Esophagus muscularis mucosa (tissue), 4 donors: ENCODE results near the gene CDH10. TPM values are rescaled to one million over a fixed set of nuclear protein-coding genes. Genes with fewer than 3 reads are reported as not detected.

ENCODE experiments used
- DNase-seq: peaks from one replicate; pipeline ENCODE4 v3.0.0-alpha.2; 2017; ENCODE audit errors: extremely low spot score
- H3K27ac ChIP-seq, 4 donors: fragments of 200-600 bp; sonication (generic); replicated peaks in 1 of 4; 1 replicate in 3 of 4; 2 replicates in 1 of 4; pipeline ENCODE4 v1.5.1; 2016 to 2019; ENCODE audit warnings: mild to moderate bottlenecking in 1 of 4
- H3K27me3 ChIP-seq, 4 donors: fragments of 200-600 bp; sonication (generic); one replicate each; pipeline versions ENCODE4 v1.5.1 to v1.6.0; 2016 to 2019
- H3K36me3 ChIP-seq, 4 donors: fragments of 200-600 bp; sonication (generic); one replicate each; pipeline ENCODE4 v1.5.1; 2016 to 2019
- H3K4me1 ChIP-seq, 4 donors: fragments of 200-600 bp; sonication (generic); one replicate each; pipeline ENCODE4 v1.5.1; 2016 to 2019
- H3K4me3 ChIP-seq, 4 donors: fragments of 200-600 bp; sonication (generic); 1 replicate in 2 of 4; 2 replicates in 2 of 4; pipeline ENCODE4 v1.5.1; 2016 to 2019; ENCODE audit warnings: mild to moderate bottlenecking in 4 of 4, moderate library complexity in 1 of 4
- H3K9me3 ChIP-seq, 4 donors: fragments of 200-600 bp; sonication (generic); 1 replicate in 3 of 4; 2 replicates in 1 of 4; pipeline ENCODE4 v1.5.1; 2016 to 2019
- CTCF ChIP-seq, 3 experiments: fragments of 200-600 bp in 2 of 3; fragments of 450-650 bp in 1 of 3; sonication (generic) in 2 of 3; IDR thresholded peaks; one replicate each; pipeline ENCODE4 v1.5.1; 2017 to 2019; ENCODE audit warnings: antibody characterized with exemption in 3 of 3, mild to moderate bottlenecking in 2 of 3, moderate library complexity in 1 of 3
- EP300 ChIP-seq: sonication (generic); formaldehyde crosslinking; IDR thresholded peaks from one replicate; pipeline ENCODE4 v1.6.1; 2017; ENCODE audit warnings: antibody characterized with exemption
- POLR2A ChIP-seq: fragments of 450-650 bp; IDR thresholded peaks from one replicate; pipeline ENCODE4 v1.6.1; 2017; ENCODE audit warnings: antibody characterized with exemption, moderate library complexity, mild to moderate bottlenecking, low read depth
- POLR2AphosphoS5 ChIP-seq, 2 donors: sonication (generic); formaldehyde crosslinking; IDR thresholded peaks; one replicate each; pipeline ENCODE4 v1.6.1; 2017; ENCODE audit warnings: antibody characterized with exemption in 2 of 2
- WGBS: methylation state at CpG from one replicate; pipeline ENCODE4 v1.1.5; 2018; 5-methylcytosine and 5-hydroxymethylcytosine counted together
- intact Hi-C: fragments of 100-400 bp; cut with DNase I; formaldehyde crosslinking; loops from one replicate; pipeline ENCODE4 v1.15.1; 2023
- total RNA-seq, 4 donors: library from RNA; depleted of rRNA; stranded (reverse); fragments of >200 nt; gene quantifications; one replicate each; pipeline versions ENCODE4 v1.1.0 to v1.2.1, GENCODE V29; 2016

Gene CDH10
- total RNA-seq, 4 donors from 2014 or later = 0.23 TPM; not detected in 3

GRCh38 chr5:24629798-24630197 lies 15.0 kb downstream of the CDH10 start:
- H3K4me1 ChIP-seq = no peaks in the 10 kb centered on the region
- H3K27ac ChIP-seq = no peak overlapping the region
- no peak overlapping the region for H3K4me3 ChIP-seq
- intact Hi-C loops = no loop called here
- no peak for TF ChIP-seq CTCF (IDR thresholded peaks at IDR 0.05)
- TF ChIP-seq POLR2AphosphoS5 (IDR thresholded peaks at IDR 0.05) = no peak
- no peak for TF ChIP-seq POLR2A
- TF ChIP-seq EP300 = no peak
- H3K36me3 ChIP-seq = no peaks in the 10 kb centered on the region
- DNase-seq = no peak
- WGBS = 77% methylated on average over 1 of the region's 1 CpG
- peaks cover 0 to 4% (median 0%) of the 10 kb centered on the region in 4 donors for H3K27me3 ChIP-seq
- H3K9me3 ChIP-seq = no peaks in the 10 kb centered on the region

GRCh38 chr5:24624872-24625271 lies 19.9 kb downstream of the CDH10 start:
- intact Hi-C loops = no loop called here
- no peak overlapping the region for H3K4me3 ChIP-seq
- H3K27ac ChIP-seq = no peak overlapping the region
- H3K27me3 ChIP-seq = peaks cover 0 to 4% (median 0%) of the 10 kb centered on the region in 4 donors
- TF ChIP-seq CTCF (IDR thresholded peaks at IDR 0.05) = no peak
- no peak for TF ChIP-seq POLR2A
- no peak for TF ChIP-seq EP300
- TF ChIP-seq POLR2AphosphoS5 (IDR thresholded peaks at IDR 0.05) = no peak
- no peaks in the 10 kb centered on the region for H3K9me3 ChIP-seq
- H3K4me1 ChIP-seq = no peaks in the 10 kb centered on the region
- no peaks in the 10 kb centered on the region for H3K36me3 ChIP-seq
- no peak for DNase-seq

- intact Hi-C loops = no loop called here
- 42% methylated on average over 1 of the region's 1 CpG for WGBS
- no peaks in the 10 kb centered on the region for H3K4me1 ChIP-seq
- H3K27me3 ChIP-seq = peaks cover 0 to 4% (median 0%) of the 10 kb centered on the region in 4 donors
- H3K36me3 ChIP-seq = no peaks in the 10 kb centered on the region
- H3K27ac ChIP-seq = no peak overlapping the region
- DNase-seq = no peak
- H3K9me3 ChIP-seq = no peaks in the 10 kb centered on the region
- TF ChIP-seq EP300 = no peak
- no peak for TF ChIP-seq POLR2A
- no peak for TF ChIP-seq CTCF (IDR thresholded peaks at IDR 0.05)
- TF ChIP-seq POLR2AphosphoS5 (IDR thresholded peaks at IDR 0.05) = no peak
- no peak overlapping the region for H3K4me3 ChIP-seq
These were observed 21.2 kb downstream of the CDH10 start for GRCh38 chr5:24623624-24624023.

GRCh38 chr5:24623031-24623430 lies 21.7 kb downstream of the CDH10 start:
- Histone ChIP-seq H3K36me3 (no peaks in the 10 kb centered on the region), H3K4me3 (no peak overlapping the region), H3K27ac (no peak overlapping the region), H3K9me3 (no peaks in the 10 kb centered on the region), H3K4me1 (no peaks in the 10 kb centered on the region), H3K27me3 (no peaks in the 10 kb centered on the region)
- TF ChIP-seq POLR2AphosphoS5 (IDR thresholded peaks at IDR 0.05) (no peak), CTCF (IDR thresholded peaks at IDR 0.05) (no peak), EP300 (no peak), POLR2A (no peak)
- WGBS = 30% methylated on average over 5 of the region's 5 CpGs
- no peak for DNase-seq
- intact Hi-C loops = no loop called here

GRCh38 chr5:24621792-24622191 lies 23.0 kb downstream of the CDH10 start:
- TF ChIP-seq EP300 = no peak
- no peak for TF ChIP-seq CTCF (IDR thresholded peaks at IDR 0.05)
- no peak for TF ChIP-seq POLR2AphosphoS5 (IDR thresholded peaks at IDR 0.05)
- no peak for TF ChIP-seq POLR2A
- 23% methylated on average over 6 of the region's 6 CpGs for WGBS
- no peak for DNase-seq
- H3K36me3 ChIP-seq = no peaks in the 10 kb centered on the region
- no peak overlapping the region for H3K27ac ChIP-seq
- H3K4me1 ChIP-seq = no peaks in the 10 kb centered on the region
- H3K27me3 ChIP-seq = no peaks in the 10 kb centered on the region
- no peaks in the 10 kb centered on the region for H3K9me3 ChIP-seq
- H3K4me3 ChIP-seq = no peak overlapping the region
- intact Hi-C loops = no loop called here
